ENCODE data around the gene MANBA.

- TF ChIP-seq, protein P1, sequence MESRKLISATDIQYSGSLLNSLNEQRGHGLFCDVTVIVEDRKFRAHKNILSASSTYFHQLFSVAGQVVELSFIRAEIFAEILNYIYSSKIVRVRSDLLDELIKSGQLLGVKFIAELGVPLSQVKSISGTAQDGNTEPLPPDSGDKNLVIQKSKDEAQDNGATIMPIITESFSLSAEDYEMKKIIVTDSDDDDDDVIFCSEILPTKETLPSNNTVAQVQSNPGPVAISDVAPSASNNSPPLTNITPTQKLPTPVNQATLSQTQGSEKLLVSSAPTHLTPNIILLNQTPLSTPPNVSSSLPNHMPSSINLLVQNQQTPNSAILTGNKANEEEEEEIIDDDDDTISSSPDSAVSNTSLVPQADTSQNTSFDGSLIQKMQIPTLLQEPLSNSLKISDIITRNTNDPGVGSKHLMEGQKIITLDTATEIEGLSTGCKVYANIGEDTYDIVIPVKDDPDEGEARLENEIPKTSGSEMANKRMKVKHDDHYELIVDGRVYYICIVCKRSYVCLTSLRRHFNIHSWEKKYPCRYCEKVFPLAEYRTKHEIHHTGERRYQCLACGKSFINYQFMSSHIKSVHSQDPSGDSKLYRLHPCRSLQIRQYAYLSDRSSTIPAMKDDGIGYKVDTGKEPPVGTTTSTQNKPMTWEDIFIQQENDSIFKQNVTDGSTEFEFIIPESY (CRISPR knock-in tag; IDR thresholded peaks at IDR 0.05), result no peak
- TF ChIP-seq GABPA (IDR thresholded peaks at IDR 0.05; ENCODE audit: low read depth, low read length) (no peak), GABPA (CRISPR knock-in tag; IDR thresholded peaks at IDR 0.05; ENCODE audit: low read depth) (no peak), KDM1A (CRISPR knock-in tag; IDR thresholded peaks at IDR 0.05) (no peak), REST (IDR thresholded peaks at IDR 0.05; ENCODE audit: borderline replicate concordance in 1 of 2, low read depth in 1 of 2, low read length in 2 of 2) (peak in 1 of 2 experiments; percentile 35; a peak in 1 of 4 replicates)
- TF ChIP-seq, protein P2, sequence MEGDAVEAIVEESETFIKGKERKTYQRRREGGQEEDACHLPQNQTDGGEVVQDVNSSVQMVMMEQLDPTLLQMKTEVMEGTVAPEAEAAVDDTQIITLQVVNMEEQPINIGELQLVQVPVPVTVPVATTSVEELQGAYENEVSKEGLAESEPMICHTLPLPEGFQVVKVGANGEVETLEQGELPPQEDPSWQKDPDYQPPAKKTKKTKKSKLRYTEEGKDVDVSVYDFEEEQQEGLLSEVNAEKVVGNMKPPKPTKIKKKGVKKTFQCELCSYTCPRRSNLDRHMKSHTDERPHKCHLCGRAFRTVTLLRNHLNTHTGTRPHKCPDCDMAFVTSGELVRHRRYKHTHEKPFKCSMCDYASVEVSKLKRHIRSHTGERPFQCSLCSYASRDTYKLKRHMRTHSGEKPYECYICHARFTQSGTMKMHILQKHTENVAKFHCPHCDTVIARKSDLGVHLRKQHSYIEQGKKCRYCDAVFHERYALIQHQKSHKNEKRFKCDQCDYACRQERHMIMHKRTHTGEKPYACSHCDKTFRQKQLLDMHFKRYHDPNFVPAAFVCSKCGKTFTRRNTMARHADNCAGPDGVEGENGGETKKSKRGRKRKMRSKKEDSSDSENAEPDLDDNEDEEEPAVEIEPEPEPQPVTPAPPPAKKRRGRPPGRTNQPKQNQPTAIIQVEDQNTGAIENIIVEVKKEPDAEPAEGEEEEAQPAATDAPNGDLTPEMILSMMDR (CRISPR knock-in tag; IDR thresholded peaks at IDR 0.05), result peak; percentile 87
These were observed 139.9 kb downstream of the MANBA start for GRCh38 chr4:102620697-102621497.
